ENCODE data around the gene ZNF664. TPM values are rescaled to one million over a fixed set of nuclear protein-coding genes. Genes with fewer than 3 reads are reported as not detected.

ZNF664 gene
- total RNA-seq, 2 experiments from 2014 or later = 46.4 to 48.3 TPM

- no peaks in the 10 kb centered on the region for H3K4me1 Mint-ChIP-seq
- CTCF ChIA-PET = interaction anchor here (0.7 to 1.5 kb wide), 5 partner anchors 22 to 89 kb away, joined by 3 to 5 read pairs (median 4); no protein-coding TSS in a partner anchor
These were observed 11.2 kb upstream of the ZNF664 start for GRCh38 chr12:123961585-123962345.

GRCh38 chr12:123962513-123962912 is 10.5 kb upstream of the ZNF664 start:
- Mint-ChIP-seq H3K4me3 (no peak overlapping the region), H3K27ac (no peak overlapping the region), H3K27me3 (no peaks in the 10 kb centered on the region), H3K36me3 (ENCODE audit: low read depth) (no peaks in the 10 kb centered on the region), H3K4me1 (no peaks in the 10 kb centered on the region), H3K9me3 (ENCODE audit: low read depth) (no peaks in the 10 kb centered on the region)
- no peak for ATAC-seq
- no peak for DNase-seq
- POLR2A ChIA-PET = interaction anchor here (0.5 to 0.6 kb wide), 2 partner anchors 22 to 27 kb away, joined by 3 to 4 read pairs; no protein-coding TSS in a partner anchor
- CTCF ChIA-PET = interaction anchor here (0.7 to 1.5 kb wide), 4 partner anchors 22 to 90 kb away, joined by 3 to 5 read pairs (median 4); no protein-coding TSS in a partner anchor
- intact Hi-C loops (cut with DNase I, micrococcal nuclease) = no loop called here

More at GRCh38 chr12:123961585-123962345, 11.2 kb upstream of the ZNF664 start:
- intact Hi-C loops (cut with DNase I, micrococcal nuclease) = no loop called here
- Mint-ChIP-seq H3K27me3 (no peaks in the 10 kb centered on the region), H3K9me3 (ENCODE audit: low read depth) (no peaks in the 10 kb centered on the region), H3K36me3 (ENCODE audit: low read depth) (no peaks in the 10 kb centered on the region), H3K27ac (no peak overlapping the region), H3K4me3 (no peak overlapping the region)
- ATAC-seq (no peak), DNase-seq (no peak)
- POLR2A ChIA-PET = no interaction called here

- intact Hi-C loops (cut with DNase I, micrococcal nuclease) = no loop called here
- ChIA-PET CTCF (interaction anchor here (0.9 kb wide), 1 partner anchor 59 kb away, joined by 4 read pairs; no protein-coding TSS in a partner anchor), POLR2A (no interaction called here)
- no peak for DNase-seq
- Mint-ChIP-seq H3K27ac (no peak overlapping the region), H3K4me3 (no peak overlapping the region), H3K9me3 (ENCODE audit: low read depth) (no peaks in the 10 kb centered on the region), H3K36me3 (ENCODE audit: low read depth) (no peaks in the 10 kb centered on the region), H3K4me1 (peaks cover 7% of the 10 kb centered on the region), H3K27me3 (no peaks in the 10 kb centered on the region)
- ATAC-seq = no peak
These were observed 9.2 kb upstream of the ZNF664 start for GRCh38 chr12:123963821-123964220.

- H3K4me1 Mint-ChIP-seq = peaks cover 19% of the 10 kb centered on the region
- POLR2A ChIA-PET = no interaction called here
These were observed 7.6 kb upstream of the ZNF664 start for GRCh38 chr12:123965382-123965781.

GRCh38 chr12:123966596-123966995 is 6.4 kb upstream of the ZNF664 start:
- ChIA-PET CTCF (interaction anchor here (0.7 to 0.9 kb wide), 2 partner anchors 53 to 70 kb away, joined by 3 read pairs; no protein-coding TSS in a partner anchor), POLR2A (no interaction called here)
- no peaks in the 10 kb centered on the region for H3K9me3 Mint-ChIP-seq (ENCODE audit: low read depth)
- no peak for DNase-seq
- H3K27me3 Mint-ChIP-seq = no peaks in the 10 kb centered on the region
- H3K27ac Mint-ChIP-seq = no peak overlapping the region
- H3K36me3 Mint-ChIP-seq (ENCODE audit: low read depth) = no peaks in the 10 kb centered on the region
- ATAC-seq = no peak
- intact Hi-C loops (cut with DNase I, micrococcal nuclease) = no loop called here
- H3K4me3 Mint-ChIP-seq = no peak overlapping the region
- H3K4me1 Mint-ChIP-seq = peaks cover 29% of the 10 kb centered on the region

More at GRCh38 chr12:123965382-123965781, 7.6 kb upstream of the ZNF664 start:
- ATAC-seq = no peak
- Mint-ChIP-seq H3K9me3 (ENCODE audit: low read depth) (no peaks in the 10 kb centered on the region), H3K4me3 (no peak overlapping the region), H3K27ac (no peak overlapping the region), H3K27me3 (no peaks in the 10 kb centered on the region), H3K36me3 (ENCODE audit: low read depth) (no peaks in the 10 kb centered on the region)
- intact Hi-C loops (cut with DNase I, micrococcal nuclease) = no loop called here
- CTCF ChIA-PET = no interaction called here
- DNase-seq = no peak

GRCh38 chr12:123967121-123967586 is 5.9 kb upstream of the ZNF664 start:
- Mint-ChIP-seq H3K4me1 (peaks cover 30% of the 10 kb centered on the region), H3K4me3 (no peak overlapping the region), H3K36me3 (ENCODE audit: low read depth) (no peaks in the 10 kb centered on the region), H3K27me3 (no peaks in the 10 kb centered on the region), H3K27ac (no peak overlapping the region), H3K9me3 (ENCODE audit: low read depth) (no peaks in the 10 kb centered on the region)
- intact Hi-C loops (cut with DNase I, micrococcal nuclease) = no loop called here
- DNase-seq (no peak), ATAC-seq (no peak)
- ChIA-PET POLR2A (no interaction called here), CTCF (interaction anchor here (0.9 kb wide), 1 partner anchor 69 kb away, joined by 3 read pairs; no protein-coding TSS in a partner anchor)

GRCh38 chr12:123971449-123971769 is 1.6 kb upstream of the ZNF664 start:
- H3K9me3 Mint-ChIP-seq (ENCODE audit: low read depth) = no peaks in the 10 kb centered on the region
- peaks cover 48% of the 10 kb centered on the region for H3K4me1 Mint-ChIP-seq
- H3K36me3 Mint-ChIP-seq (ENCODE audit: low read depth) = peaks cover 11% of the 10 kb centered on the region
- ChIA-PET CTCF (interaction anchor here (0.9 to 1.2 kb wide), 3 partner anchors 11 to 66 kb away, joined by 4 to 10 read pairs (median 5); no protein-coding TSS in a partner anchor), POLR2A (interaction anchor here (0.7 kb wide), 1 partner anchor 13 kb away, joined by 3 read pairs; no protein-coding TSS in a partner anchor)
- peak overlapping the region; percentile 89 for H3K27ac Mint-ChIP-seq
- peak overlapping the region; percentile 87 for H3K4me3 Mint-ChIP-seq
- no peaks in the 10 kb centered on the region for H3K27me3 Mint-ChIP-seq
- intact Hi-C loops (cut with DNase I, micrococcal nuclease) = loop anchor here (5.0 kb wide), 3 partner anchors 34 to 739 kb away; partner anchors contain the start of genes MPHOSPH9 (in 1 of the 2), MTRFR (in 1 of the 2) and SNRNP35 (in 1 of the 2)
- ATAC-seq (no peak), DNase-seq (no peak)

GRCh38 chr12:123971770-123972456 is 1.1 kb upstream of the ZNF664 start:
- Mint-ChIP-seq H3K36me3 (ENCODE audit: low read depth) (peaks cover 11% of the 10 kb centered on the region), H3K4me1 (peaks cover 48% of the 10 kb centered on the region), H3K27me3 (no peaks in the 10 kb centered on the region), H3K9me3 (ENCODE audit: low read depth) (no peaks in the 10 kb centered on the region), H3K4me3 (peak overlapping the region; percentile 87), H3K27ac (peak overlapping the region; percentile 89)
- peak; percentile 63 for DNase-seq
- intact Hi-C loops (cut with DNase I, micrococcal nuclease) = loop anchor here (1.0 to 5.0 kb wide), 13 partner anchors 35 to 1093 kb away; partner anchors contain the start of genes AACS (in 1 of the 2), ATP6V0A2 (in 1 of the 2), MPHOSPH9 (in 1 of the 2) and MTRFR (in 1 of the 2)
- peak; percentile 23 for ATAC-seq
- ChIA-PET POLR2A (interaction anchor here (0.7 kb wide), 1 partner anchor 13 kb away, joined by 3 read pairs; no protein-coding TSS in a partner anchor), CTCF (interaction anchor here (0.9 to 1.2 kb wide), 3 partner anchors 12 to 67 kb away, joined by 4 to 10 read pairs (median 5); no protein-coding TSS in a partner anchor)

- Mint-ChIP-seq H3K36me3 (ENCODE audit: low read depth) (peaks cover 11% of the 10 kb centered on the region), H3K27me3 (no peaks in the 10 kb centered on the region), H3K9me3 (ENCODE audit: low read depth) (no peaks in the 10 kb centered on the region), H3K4me1 (peaks cover 42% of the 10 kb centered on the region), H3K4me3 (peak overlapping the region; percentile 86), H3K27ac (peak overlapping the region; percentile 66)
- ChIA-PET POLR2A (no interaction called here), CTCF (interaction anchor here (0.8 to 1.4 kb wide), 2 partner anchors 10 to 134 kb away, joined by 3 read pairs; no protein-coding TSS in a partner anchor)
- intact Hi-C loops (cut with DNase I, micrococcal nuclease) = loop anchor here (1.0 to 5.0 kb wide), 9 partner anchors 36 to 943 kb away; partner anchors contain the start of genes EIF2B1 (in 1 of the 2), GTF2H3 (in 1 of the 2), MPHOSPH9 (in 1 of the 2) and MTRFR (in 1 of the 2)
- DNase-seq (peak; percentile 48), ATAC-seq (no peak)
These were observed 732 bp downstream of the ZNF664 start for GRCh38 chr12:123973552-123974341.

- intact Hi-C loops (cut with DNase I, micrococcal nuclease) = no loop called here
- Mint-ChIP-seq H3K9me3 (ENCODE audit: low read depth) (no peaks in the 10 kb centered on the region), H3K27me3 (no peaks in the 10 kb centered on the region), H3K27ac (no peak overlapping the region), H3K4me3 (no peak overlapping the region), H3K4me1 (peaks cover 26% of the 10 kb centered on the region), H3K36me3 (ENCODE audit: low read depth) (peaks cover 11% of the 10 kb centered on the region)
- CTCF ChIA-PET = interaction anchor here (0.7 to 1.4 kb wide), 3 partner anchors 9 to 163 kb away, joined by 3 to 5 read pairs (median 4); no protein-coding TSS in a partner anchor
- DNase-seq = no peak
- no peak for ATAC-seq
- POLR2A ChIA-PET = interaction anchor here (0.6 to 0.7 kb wide), 2 partner anchors 67 to 120 kb away, joined by 3 read pairs; no protein-coding TSS in a partner anchor
These were observed 3.3 kb downstream of the ZNF664 start for GRCh38 chr12:123976227-123976826.
